Upper lobe of left lung (tissue), 6 donors: Measurements from ENCODE around the gene ADAMTSL5. TPM values are rescaled to one million over a fixed set of nuclear protein-coding genes. Genes with fewer than 3 reads are reported as not detected.

ENCODE experiments used
- ATAC-seq, 2 donors: fragments of 200-7000 bp; cut with Tn5 transposase; one replicate each; pipeline ENCODE4 v1.9.1; 2022; ENCODE audit warnings: mild to moderate bottlenecking in 2 of 2, moderate library complexity in 2 of 2; ENCODE audit not compliant: low FRiP score in 2 of 2
- DNase-seq, 2 donors: peaks; one replicate each; pipeline ENCODE4 v3.0.0-alpha.2; 2019 to 2020
- H3K27ac ChIP-seq, 4 donors: fragments of 200-600 bp; sonication (generic); one replicate each; pipeline ENCODE4 v1.5.1; 2016 to 2019
- H3K27me3 ChIP-seq, 4 donors: fragments of 200-600 bp; sonication (generic); one replicate each; pipeline ENCODE4 v1.5.1; 2017 to 2019
- H3K36me3 ChIP-seq, 4 donors: fragments of 200-600 bp; sonication (generic); one replicate each; pipeline ENCODE4 v1.5.1; 2016 to 2019
- H3K4me1 ChIP-seq, 4 donors: fragments of 200-600 bp; sonication (generic); one replicate each; pipeline ENCODE4 v1.5.1; 2018 to 2019
- H3K4me3 ChIP-seq, 4 donors: fragments of 200-600 bp; sonication (generic); one replicate each; pipeline ENCODE4 v1.5.1; 2017 to 2019; ENCODE audit warnings: mild to moderate bottlenecking in 2 of 4, moderate library complexity in 1 of 4
- H3K9me3 ChIP-seq, 4 donors: fragments of 200-600 bp; sonication (generic); one replicate each; pipeline ENCODE4 v1.5.1; 2018 to 2019
- CTCF ChIP-seq, 6 experiments: fragments of 450-650 bp in 4 of 6; fragments of 200-600 bp in 2 of 6; sonication (generic) in 2 of 6; IDR thresholded peaks; one replicate each; pipeline ENCODE4 v1.5.1; 2016 to 2019; ENCODE audit warnings: antibody characterized with exemption in 6 of 6
- EP300 ChIP-seq, 4 donors: sonication (generic); formaldehyde crosslinking; IDR thresholded peaks; one replicate each; pipeline ENCODE4 v1.5.1; 2017; ENCODE audit warnings: antibody characterized with exemption in 4 of 4, control low read depth in 2 of 4
- POLR2A ChIP-seq, 4 donors: fragments of 450-650 bp; IDR thresholded peaks; one replicate each; pipeline ENCODE4 v1.5.1; 2016 to 2017; ENCODE audit warnings: antibody characterized with exemption in 4 of 4, mild to moderate bottlenecking in 2 of 4
- POLR2AphosphoS5 ChIP-seq, 2 donors: sonication (generic); formaldehyde crosslinking; IDR thresholded peaks; one replicate each; pipeline ENCODE4 v1.5.1; 2017; ENCODE audit warnings: antibody characterized with exemption in 2 of 2
- WGBS, 2 donors: methylation state at CpG; one replicate each; pipeline ENCODE4 v1.1.5; 2017 to 2018; 5-methylcytosine and 5-hydroxymethylcytosine counted together
- total RNA-seq, 6 donors: library from RNA; depleted of rRNA in 4 of 6; stranded (reverse); fragments of >200 nt in 4 of 6; gene quantifications; one replicate each; pipeline versions ENCODE4 v1.1.0 to v1.2.1, GENCODE V29; 2016 to 2021
- donor health status: DM: no; HTN: no; CAD: no; lungs with moderate emphysema.
- donor health status: DM: no; HTN: yes; CAD: no; lungs with severe emphysema.

Gene ADAMTSL5
- total RNA-seq, 6 donors from 2014 or later: 0.89 to 11.5 (median 4.9) TPM

- Histone ChIP-seq H3K27ac (no peak overlapping the region), H3K9me3 (no peaks in the 10 kb centered on the region), H3K4me3 (peak overlapping the region in 3 of 4 donors; percentile 24 to 50 (median 48)), H3K4me1 (peaks cover 52 to 65% (median 56%) of the 10 kb centered on the region in 4 donors), H3K36me3 (peaks cover 0 to 18% (median 9%) of the 10 kb centered on the region in 4 donors), H3K27me3 (peaks cover 5 to 68% (median 52%) of the 10 kb centered on the region in 4 donors)
- 2 to 11% methylated on average over 11 to 28 of the region's 28 CpGs for WGBS, 2 donors
- TF ChIP-seq EP300 (IDR thresholded peaks at IDR 0.05): no peak
- no peak for TF ChIP-seq CTCF (IDR thresholded peaks at IDR 0.05)
- no peak for TF ChIP-seq POLR2A (IDR thresholded peaks at IDR 0.05)
- TF ChIP-seq POLR2AphosphoS5 (IDR thresholded peaks at IDR 0.05): no peak
- DNase-seq: peak in 1 of 2 donors; percentile 86
- no peak for ATAC-seq
These were observed 41.8 kb downstream of the ADAMTSL5 start for GRCh38 chr19:1471010-1471514.

GRCh38 chr19:1470305-1471009 lies 42.4 kb downstream of the ADAMTSL5 start:
- H3K4me1 ChIP-seq: peaks cover 58 to 72% (median 62%) of the 10 kb centered on the region in 4 donors
- ATAC-seq (peak in 1 of 2 donors; percentile 33), DNase-seq (peak in 1 of 2 donors; percentile 90)
- H3K27me3 ChIP-seq: peaks cover 5 to 74% (median 53%) of the 10 kb centered on the region in 4 donors
- TF ChIP-seq EP300 (IDR thresholded peaks at IDR 0.05): no peak
- TF ChIP-seq POLR2AphosphoS5 (IDR thresholded peaks at IDR 0.05): no peak
- TF ChIP-seq POLR2A (IDR thresholded peaks at IDR 0.05): no peak
- no peak for TF ChIP-seq CTCF (IDR thresholded peaks at IDR 0.05)
- H3K4me3 ChIP-seq: peak overlapping the region; percentile 24 to 50 (median 40)
- WGBS, 2 donors: 1 to 4% methylated on average over 10 to 28 of the region's 67 CpGs
- no peak overlapping the region for H3K27ac ChIP-seq
- no peaks in the 10 kb centered on the region for H3K9me3 ChIP-seq
- H3K36me3 ChIP-seq: peaks cover 0 to 12% (median 7%) of the 10 kb centered on the region in 4 donors

- TF ChIP-seq CTCF (IDR thresholded peaks at IDR 0.05): no peak
- peak overlapping the region; percentile 24 to 50 (median 40) for H3K4me3 ChIP-seq
- H3K36me3 ChIP-seq: peaks cover 0 to 10% (median 4%) of the 10 kb centered on the region in 4 donors
- 7% methylated on average over 8 of the region's 22 CpGs; no CpG with 5 or more reads in 1 of the 2 donors for WGBS, 2 donors
- no peaks in the 10 kb centered on the region for H3K9me3 ChIP-seq
- peaks cover 5 to 79% (median 55%) of the 10 kb centered on the region in 4 donors for H3K27me3 ChIP-seq
- no peak for DNase-seq
- ATAC-seq: peak in 1 of 2 donors; percentile 4
- no peak overlapping the region for H3K27ac ChIP-seq
- H3K4me1 ChIP-seq: peaks cover 60 to 76% (median 65%) of the 10 kb centered on the region in 4 donors
These were observed 42.8 kb downstream of the ADAMTSL5 start for GRCh38 chr19:1470055-1470304.

GRCh38 chr19:1469255-1470054 lies 43.4 kb downstream of the ADAMTSL5 start:
- 4% methylated on average over 33 of the region's 117 CpGs; no CpG with 5 or more reads in 1 of the 2 donors for WGBS, 2 donors
- Histone ChIP-seq H3K4me3 (peak overlapping the region in 3 of 4 donors; percentile 24 to 50 (median 48)), H3K4me1 (peaks cover 60 to 78% (median 65%) of the 10 kb centered on the region in 4 donors), H3K27me3 (peaks cover 5 to 81% (median 55%) of the 10 kb centered on the region in 4 donors), H3K9me3 (no peaks in the 10 kb centered on the region), H3K36me3 (peaks cover 0 to 5% (median 0%) of the 10 kb centered on the region in 4 donors), H3K27ac (no peak overlapping the region)
- no peak for TF ChIP-seq EP300 (IDR thresholded peaks at IDR 0.05)
- peak in 1 of 6 experiments; percentile 8 for TF ChIP-seq CTCF (IDR thresholded peaks at IDR 0.05)
- ATAC-seq: no peak
- DNase-seq: peak in 1 of 2 donors; percentile 88
